Measurements from ENCODE around the gene ASPSCR1. TPM values are rescaled to one million over a fixed set of nuclear protein-coding genes. Genes with fewer than 3 reads are reported as not detected.

Gene ASPSCR1
- total and polyA plus RNA-seq, 2 of the 13 experiments (the other 11 are each of a cell fraction or from before 2014, with no cell fraction given), result 274 to 314 TPM

- TF ChIP-seq, protein P1, sequence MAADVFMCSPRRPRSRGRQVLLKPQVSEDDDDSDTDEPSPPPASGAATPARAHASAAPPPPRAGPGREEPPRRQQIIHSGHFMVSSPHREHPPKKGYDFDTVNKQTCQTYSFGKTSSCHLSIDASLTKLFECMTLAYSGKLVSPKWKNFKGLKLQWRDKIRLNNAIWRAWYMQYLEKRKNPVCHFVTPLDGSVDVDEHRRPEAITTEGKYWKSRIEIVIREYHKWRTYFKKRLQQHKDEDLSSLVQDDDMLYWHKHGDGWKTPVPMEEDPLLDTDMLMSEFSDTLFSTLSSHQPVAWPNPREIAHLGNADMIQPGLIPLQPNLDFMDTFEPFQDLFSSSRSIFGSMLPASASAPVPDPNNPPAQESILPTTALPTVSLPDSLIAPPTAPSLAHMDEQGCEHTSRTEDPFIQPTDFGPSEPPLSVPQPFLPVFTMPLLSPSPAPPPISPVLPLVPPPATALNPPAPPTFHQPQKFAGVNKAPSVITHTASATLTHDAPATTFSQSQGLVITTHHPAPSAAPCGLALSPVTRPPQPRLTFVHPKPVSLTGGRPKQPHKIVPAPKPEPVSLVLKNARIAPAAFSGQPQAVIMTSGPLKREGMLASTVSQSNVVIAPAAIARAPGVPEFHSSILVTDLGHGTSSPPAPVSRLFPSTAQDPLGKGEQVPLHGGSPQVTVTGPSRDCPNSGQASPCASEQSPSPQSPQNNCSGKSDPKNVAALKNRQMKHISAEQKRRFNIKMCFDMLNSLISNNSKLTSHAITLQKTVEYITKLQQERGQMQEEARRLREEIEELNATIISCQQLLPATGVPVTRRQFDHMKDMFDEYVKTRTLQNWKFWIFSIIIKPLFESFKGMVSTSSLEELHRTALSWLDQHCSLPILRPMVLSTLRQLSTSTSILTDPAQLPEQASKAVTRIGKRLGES (CRISPR knock-in tag; IDR thresholded peaks at IDR 0.05; ENCODE audit: borderline replicate concordance), result no peak
- TF ChIP-seq ZNF101 (CRISPR knock-in tag; IDR thresholded peaks at IDR 0.05; ENCODE audit: borderline replicate concordance, low read depth), result no peak
- TF ChIP-seq, protein P2, sequence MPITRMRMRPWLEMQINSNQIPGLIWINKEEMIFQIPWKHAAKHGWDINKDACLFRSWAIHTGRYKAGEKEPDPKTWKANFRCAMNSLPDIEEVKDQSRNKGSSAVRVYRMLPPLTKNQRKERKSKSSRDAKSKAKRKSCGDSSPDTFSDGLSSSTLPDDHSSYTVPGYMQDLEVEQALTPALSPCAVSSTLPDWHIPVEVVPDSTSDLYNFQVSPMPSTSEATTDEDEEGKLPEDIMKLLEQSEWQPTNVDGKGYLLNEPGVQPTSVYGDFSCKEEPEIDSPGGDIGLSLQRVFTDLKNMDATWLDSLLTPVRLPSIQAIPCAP (CRISPR knock-in tag; IDR thresholded peaks at IDR 0.05; ENCODE audit: low read depth), result no peak
- TF ChIP-seq TCF12 (IDR thresholded peaks at IDR 0.05), result no peak
- 0 out of 2 replicates have a peak, but pooled peaks have one; percentile 6 for TF ChIP-seq TCF12 (CRISPR knock-in tag; IDR thresholded peaks at IDR 0.05)
- no peak; the same call in 1 of the 2 replicates for TF ChIP-seq RNF2 (conservative IDR thresholded peaks at IDR 0.05; ENCODE audit: low read depth)
- 0 out of 2 replicates have a peak, but pooled peaks have one; percentile 22 for TF ChIP-seq TBX2 (CRISPR knock-in tag; IDR thresholded peaks at IDR 0.05; ENCODE audit: borderline replicate concordance)
These were observed 14.7 kb upstream of the ASPSCR1 start (continued) for GRCh38 chr17:81962499-81963441.
